ENCODE measurements around the gene INSR.
A peak's percentile ranks its signal among the peaks of the same experiment; 100 is the strongest.
"Not testable (repeated sequence)": the region's sequence is repeated elsewhere in the genome, so short reads cannot be mapped to it uniquely, and the experiment has no call there.

The INSR gene

DNA sequence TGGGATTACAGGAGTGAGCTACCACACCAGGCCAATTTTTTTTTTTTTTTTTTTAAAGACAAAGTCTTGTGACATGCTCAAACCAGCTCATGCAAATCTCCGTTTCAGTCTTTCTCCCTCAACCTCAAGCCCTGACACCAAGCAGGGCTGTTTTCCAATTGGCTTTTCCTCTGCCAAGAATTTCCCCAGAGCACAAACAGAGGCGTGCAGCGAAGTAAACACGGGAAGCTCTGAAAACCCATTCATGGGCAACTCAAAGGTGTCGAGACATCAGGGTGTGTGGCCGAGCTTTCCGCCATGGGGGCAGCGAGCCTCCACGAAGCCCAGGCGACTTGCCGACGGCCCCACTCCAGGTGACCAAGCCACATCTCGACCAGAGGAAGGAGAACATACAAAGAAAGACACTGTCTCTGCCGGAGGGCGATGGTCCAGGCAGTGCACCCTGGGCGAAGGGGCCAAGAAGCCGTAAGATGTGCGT is 70.0 kb downstream of the INSR start:
- DNase-seq (ENCODE audit: low spot score) = no peak

DNA sequence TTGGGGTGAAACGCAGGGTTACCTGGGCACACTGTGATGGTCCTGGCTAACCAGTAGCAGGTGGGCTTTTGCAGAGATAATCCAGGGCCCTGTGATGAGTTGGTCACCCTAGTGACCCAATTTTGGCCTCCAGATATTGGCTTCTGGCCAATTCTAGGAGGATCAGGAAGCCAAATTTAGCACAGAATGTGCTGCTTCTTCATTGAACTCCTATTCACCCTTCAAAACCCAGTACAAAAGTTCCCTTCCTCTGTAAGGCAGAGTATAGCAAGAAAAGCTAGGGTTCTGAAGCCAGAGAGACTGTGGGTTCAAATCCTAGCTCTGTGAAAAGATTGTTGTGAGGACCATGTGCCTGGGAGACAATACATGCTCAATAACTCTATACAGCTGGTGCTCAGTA is 70.8 kb downstream of the INSR start:
- DNase-seq (ENCODE audit: low spot score) = no peak

DNA sequence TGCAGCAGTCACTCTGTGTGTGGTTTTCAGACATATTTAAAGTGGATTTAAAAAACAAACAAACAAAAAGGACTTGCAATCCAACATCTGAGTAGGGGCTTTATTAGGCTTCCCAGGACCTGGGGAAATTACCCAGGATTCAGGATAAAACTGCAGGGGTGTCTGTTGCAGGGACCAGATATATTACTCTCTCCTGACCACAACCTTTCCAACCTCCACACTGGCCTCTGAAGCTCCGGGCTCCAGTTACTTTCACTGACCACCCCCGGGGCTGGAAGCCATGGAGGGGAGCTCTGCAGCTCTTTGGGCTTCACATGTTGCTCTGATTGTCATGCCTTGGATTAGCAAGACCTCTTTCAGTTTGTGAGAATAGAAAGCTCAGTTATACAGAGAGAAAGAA is 75.2 kb downstream of the INSR start:
- DNase-seq (ENCODE audit: low spot score) = no peak

DNA sequence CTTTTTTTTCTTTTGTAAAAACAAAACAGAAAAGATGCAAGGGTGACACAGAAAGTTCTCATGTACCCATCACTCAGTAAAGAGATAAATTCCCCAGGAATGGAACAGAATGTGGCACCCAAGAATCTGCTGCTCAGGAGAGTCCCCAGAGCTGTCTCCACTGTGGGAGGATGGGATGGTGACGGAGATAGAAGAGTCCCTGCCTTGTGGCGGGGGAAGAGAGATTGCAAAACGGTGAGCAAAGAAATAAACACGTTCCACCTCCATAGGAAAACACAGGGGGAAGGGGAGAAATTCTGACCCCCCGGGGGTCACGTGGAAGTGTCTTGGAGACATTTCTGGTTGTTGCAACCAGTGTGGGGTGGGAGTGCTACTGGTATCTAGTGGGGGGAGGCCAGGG is 76.4 kb downstream of the INSR start:
- no peak for DNase-seq (ENCODE audit: low spot score)

DNA sequence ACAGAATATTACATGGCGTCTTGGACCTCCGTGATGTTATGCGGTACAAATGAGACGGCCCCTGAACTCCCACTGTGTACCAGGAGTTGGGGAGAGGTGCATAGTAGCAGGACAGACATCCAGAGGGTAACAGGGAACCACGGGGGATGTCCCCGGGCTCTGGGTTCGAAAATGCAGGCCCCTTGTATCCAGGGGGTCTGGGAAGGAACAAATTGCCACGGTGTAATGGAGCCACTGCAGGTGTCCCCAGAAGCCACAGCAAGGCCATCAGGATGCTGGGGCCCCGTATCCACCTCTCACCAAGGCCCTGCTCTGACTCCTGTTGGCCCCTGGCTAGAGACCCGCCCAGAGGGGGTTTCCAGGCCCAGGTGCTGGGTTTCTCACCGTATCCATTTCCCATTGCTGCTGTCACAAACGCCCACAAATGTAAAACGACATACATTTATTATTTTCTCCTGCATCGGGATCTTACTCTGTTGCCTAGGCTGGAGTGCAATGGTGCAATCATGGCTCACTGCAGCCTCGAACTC is 77.8 kb downstream of the INSR start:
- DNase-seq (ENCODE audit: low spot score) = no peak

DNA sequence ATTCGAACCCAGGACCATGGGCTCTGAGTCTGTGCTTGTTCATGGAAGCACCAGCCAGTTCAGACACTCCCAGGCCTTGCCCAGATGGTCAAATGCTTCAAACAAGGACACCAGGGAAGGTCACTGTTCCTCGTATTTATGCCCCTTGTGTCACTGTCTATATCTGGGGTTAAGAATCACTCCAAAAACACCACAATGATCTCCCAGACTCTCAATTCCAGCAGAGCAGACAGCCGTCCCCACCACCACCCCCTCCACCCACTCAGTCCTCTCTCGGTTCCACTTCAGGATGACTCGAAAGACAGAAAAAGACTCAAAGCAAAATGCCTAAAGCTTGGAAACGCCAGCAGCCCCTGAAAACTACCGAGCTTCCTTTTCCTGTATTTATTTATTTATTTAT is 79.0 kb downstream of the INSR start:
- no peak for DNase-seq (ENCODE audit: low spot score)

DNA sequence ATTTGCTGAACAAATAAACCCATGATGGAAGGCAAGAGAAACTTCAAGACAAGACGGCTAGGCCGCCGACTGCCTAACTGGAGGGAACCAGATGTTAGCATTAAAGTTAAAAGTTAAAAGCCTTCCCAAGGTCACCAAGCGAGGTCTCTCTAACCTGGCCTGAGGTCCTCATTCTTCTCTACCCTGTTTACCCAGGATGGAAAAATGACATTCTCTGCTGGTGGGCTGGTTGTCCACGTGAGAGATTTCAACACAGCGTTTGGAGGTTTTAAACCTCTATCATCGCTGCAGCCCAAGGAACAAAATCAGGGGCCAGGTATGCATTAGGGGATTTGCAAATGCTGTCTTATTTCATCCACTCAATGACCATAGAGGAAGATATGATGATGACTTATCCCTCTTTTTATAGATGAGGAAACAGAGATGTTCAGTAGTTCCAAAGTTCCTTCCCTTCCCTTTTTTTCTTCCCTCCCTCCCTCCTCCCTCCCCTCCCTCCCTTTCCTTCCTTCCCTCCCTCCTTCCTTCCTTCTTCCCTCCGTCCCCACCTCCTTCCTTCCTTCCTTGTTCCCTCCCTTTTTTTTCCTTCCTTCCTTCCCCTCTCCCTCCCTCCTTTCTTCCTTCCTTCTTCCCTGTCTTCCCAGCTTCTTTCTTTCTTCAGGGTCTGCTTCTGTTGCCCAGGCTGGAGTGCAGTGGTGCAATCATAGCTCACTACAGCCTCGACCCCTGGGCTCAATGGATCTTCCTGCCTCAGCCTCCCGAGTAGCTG is 79.7 kb downstream of the INSR start:
- DNase-seq (ENCODE audit: low spot score) = no peak

DNA sequence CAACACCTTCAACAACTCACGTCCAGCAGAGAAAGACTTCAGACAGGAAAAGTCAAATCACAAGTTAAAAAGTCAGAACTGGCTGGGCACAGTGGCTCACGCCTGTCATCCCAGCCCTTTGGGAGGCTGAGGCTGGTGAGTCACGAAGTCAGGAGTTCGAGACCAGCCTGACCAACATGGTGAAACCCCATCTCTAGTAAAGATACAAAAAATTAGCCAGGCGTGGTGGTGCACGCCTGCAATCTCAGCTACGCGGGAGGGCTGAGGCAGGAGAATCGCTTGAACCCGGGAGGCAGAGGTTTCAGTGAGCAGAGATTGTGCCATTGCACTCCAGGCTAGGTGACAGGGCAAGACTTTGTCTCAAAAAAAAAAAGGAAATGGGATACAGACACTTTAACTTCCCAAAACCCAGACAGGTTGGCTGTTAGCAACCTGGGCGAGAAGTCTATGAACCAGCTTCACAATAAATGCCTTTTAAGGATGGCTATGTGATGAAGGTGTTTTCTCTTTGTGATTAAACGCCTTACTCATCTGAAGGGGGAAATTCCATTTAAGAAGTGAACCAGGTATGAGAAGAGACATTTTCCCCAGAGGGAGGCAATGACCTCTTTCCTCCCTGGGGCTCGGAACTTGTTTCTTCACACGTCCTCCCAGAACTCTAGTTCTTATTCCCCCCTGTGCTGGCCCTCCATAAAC is 80.4 kb downstream of the INSR start:
- DNase-seq (ENCODE audit: low spot score) = no peak

DNA sequence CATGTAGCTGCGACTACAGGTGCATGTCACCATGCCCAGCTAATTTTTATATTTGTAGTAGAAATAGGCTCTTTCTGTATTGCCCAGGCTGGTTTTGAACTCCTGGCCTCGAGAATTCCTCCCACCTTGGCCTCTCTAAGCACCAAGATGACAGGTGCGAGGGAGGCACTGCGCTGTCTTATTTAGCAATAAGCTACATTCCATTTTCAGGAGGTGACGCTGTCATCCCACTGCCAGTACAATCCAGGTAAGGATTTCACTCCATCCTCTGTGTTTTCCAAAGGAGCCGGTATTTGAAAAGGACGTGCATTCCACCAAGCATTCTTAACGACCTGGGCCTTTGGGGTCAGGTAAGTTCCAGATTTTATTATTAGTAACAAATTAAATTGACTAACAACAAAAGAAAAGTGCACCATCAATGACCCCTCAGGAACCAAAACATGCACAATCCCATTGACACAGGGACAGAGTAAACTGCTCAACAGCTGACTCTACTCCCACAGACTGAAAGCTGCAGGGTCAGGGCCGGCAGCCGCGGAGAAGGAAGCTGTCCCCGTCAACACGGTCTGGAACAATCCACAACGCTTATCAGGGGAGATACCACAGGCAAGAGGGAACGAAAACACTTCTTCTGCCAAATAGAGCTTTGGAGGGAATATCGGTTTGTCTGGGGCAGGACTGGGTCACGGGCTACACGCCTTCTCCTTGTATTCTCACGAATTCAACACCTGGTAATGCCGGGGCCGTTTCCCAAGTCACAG is 82.8 kb downstream of the INSR start:
- no peak for DNase-seq (ENCODE audit: low spot score)

DNA sequence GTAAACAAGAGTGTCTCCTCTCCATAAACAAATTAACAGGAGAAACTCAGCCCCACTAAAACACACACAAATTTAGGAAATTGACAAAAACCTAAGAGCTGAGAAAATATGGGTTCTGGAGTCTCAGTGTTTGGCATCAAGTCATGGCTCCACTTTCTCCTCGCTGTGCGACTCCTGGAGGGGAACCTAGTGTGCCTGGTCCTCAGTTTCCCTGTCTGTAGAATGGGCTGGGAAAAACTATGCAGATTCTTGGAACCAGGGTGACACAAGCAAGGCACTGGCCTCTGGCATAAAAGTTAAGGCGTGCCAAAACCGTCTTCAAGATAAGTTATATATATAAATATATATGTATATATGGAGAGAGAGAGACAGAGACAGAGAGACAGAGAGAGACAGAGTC is 83.9 kb downstream of the INSR start:
- DNase-seq (ENCODE audit: low spot score) = no peak

DNA sequence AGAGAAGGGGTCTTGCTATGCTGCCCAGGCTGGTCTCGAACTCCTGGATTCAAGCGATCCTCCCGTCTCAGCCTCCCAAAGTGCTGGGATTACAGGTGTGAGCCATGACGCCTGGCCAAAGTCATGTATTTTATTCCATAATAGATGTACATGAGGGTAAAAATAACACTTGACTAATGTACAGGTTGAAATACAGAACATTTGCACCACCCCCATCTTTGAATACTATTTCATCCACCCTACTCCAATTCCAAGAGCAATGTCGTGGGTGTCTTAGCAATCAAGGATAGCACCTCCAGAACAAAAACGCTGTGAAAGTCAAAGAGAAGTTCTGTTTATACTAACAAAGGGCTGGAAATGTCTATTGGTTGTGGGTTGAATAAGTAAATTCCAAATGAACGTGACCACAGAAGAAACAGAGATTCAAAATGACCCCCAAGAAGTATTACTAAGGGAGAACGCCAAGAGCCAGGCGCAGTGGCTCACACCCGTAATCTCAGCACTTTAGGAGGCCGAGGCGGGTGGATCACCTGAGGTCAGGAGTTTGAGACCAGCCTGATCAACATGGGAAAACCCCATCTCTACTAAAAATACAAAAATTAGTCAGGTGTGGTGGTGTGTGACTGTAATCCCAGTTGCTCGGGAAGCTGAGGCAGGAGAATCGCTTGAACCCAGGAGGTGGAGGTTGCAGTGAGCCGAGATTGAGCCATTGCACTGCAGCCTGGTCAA is 84.5 kb downstream of the INSR start:
- not testable (repeated sequence) for DNase-seq (ENCODE audit: low spot score)

DNA sequence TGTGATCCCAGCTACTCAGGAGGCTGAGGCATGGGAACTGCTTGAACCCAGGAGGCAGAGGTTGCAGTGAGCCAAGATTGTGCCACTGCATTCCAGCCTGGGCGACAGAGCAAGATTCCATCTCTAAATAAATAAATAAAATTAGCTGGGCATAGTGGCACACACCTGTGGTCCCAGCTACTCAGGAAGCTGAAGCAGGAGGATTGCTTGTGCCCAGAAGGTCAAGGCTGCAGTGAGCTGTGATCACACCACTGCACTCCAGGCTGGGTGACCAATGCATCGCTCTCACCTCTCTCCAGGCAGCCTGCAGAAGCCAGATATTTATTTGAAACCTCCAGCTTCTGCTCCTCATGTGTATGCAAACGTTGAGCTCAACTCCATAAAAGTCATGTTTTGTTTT is 85.2 kb downstream of the INSR start:
- DNase-seq (ENCODE audit: low spot score) = not testable (repeated sequence)

DNA sequence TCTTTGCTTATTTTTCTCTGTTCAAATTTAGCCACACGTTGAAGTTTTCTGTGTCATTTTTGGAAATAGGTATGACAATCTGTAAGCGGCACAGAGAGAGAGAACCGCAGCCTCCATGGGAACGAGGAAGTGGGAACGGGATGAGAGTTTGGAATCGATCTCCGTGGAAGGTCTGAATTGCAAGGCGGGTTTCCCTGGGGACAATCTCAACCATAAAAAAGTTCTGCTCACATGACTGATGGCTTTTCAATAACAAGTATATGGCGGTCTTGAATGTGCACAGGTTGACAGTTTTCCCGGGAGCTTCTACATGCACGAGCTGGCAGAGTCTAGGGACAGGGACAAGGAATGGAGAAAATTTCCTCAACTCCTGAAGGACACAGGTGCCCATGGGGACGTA is 90.9 kb downstream of the INSR start:
- DNase-seq (ENCODE audit: low spot score) = no peak

DNA sequence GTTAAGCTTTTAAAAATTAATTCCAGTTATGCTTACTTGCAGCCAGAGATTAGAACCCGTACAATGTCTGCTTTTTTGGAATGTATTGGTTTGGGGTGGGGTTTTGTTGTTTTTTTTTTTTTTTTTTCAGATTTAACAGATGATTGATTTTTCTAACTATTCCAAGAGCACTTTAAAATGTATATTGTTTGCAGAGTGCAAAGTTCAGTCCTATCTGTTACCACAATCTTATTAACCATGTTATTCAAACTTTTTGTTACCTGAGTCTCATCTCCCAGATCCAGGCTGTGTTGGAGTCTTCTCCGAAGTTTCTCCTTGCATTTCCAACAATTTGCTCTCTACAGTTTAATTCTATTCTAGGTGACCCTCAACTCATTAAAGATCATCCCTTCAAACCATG is 91.3 kb downstream of the INSR start:
- DNase-seq (ENCODE audit: low spot score) = no peak

DNA sequence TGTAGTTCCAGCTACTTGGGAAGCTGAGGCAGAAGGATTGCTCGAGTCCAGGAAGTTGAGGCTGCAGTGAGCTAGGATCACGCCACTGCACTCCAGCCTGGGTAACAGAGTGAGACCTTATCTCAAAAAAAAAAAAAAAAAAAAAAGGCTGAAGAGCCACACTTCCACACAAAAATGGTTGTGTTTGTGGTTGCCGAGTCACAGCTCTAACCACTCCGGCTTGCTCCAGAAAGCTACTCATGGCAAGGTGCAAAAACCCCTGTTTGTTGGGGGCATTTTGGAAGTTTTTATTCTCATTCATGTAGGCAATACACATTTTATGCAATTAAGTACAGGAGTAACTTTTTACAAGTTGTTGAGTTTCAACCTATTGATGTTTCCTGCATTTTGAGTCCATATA is 93.5 kb downstream of the INSR start:
- DNase-seq (ENCODE audit: low spot score) = no peak

DNA sequence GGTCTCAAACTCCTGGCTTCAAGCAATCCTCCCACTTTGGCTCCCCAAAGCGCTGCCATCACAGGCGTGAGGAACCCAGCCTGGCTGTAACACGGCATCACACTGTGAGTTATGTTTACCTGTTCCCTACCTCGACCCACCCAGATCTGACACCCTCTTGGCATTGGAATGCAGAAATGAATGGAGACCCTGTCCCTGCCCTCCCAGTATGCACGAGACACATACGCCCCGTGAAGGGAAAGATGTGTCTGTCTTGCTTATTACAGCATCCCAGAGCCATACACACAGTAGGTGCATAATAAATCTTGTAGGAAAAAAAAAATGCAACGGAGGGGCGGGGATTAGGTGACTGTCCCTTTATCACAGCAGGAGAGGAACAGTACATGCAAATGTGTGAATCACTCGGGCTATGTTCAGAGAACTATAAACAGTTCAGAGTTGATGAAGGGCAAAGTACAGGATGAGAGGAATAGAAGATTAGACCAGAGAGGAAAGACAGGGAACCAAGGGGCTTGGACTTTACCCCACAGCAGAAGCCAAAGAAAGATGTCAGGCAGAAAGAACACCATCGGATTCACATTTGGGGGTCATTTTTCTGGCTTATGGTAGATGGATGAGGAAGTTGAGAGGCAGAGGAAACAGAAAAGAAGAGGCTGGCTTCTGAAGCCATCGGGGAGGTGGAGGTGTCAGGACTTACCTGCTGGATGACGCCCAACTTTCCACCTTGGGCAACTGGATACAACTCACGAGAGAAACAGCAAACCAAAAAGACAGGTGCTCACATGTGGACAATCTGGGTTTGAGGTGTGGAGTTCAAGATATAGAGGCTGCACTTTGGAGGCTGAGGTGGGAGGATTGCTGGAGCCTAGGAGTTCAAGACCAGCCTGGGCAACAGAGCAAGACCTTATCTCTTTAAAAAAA is 94.3 kb downstream of the INSR start:
- peak; percentile 48 for DNase-seq (ENCODE audit: low spot score)

DNA sequence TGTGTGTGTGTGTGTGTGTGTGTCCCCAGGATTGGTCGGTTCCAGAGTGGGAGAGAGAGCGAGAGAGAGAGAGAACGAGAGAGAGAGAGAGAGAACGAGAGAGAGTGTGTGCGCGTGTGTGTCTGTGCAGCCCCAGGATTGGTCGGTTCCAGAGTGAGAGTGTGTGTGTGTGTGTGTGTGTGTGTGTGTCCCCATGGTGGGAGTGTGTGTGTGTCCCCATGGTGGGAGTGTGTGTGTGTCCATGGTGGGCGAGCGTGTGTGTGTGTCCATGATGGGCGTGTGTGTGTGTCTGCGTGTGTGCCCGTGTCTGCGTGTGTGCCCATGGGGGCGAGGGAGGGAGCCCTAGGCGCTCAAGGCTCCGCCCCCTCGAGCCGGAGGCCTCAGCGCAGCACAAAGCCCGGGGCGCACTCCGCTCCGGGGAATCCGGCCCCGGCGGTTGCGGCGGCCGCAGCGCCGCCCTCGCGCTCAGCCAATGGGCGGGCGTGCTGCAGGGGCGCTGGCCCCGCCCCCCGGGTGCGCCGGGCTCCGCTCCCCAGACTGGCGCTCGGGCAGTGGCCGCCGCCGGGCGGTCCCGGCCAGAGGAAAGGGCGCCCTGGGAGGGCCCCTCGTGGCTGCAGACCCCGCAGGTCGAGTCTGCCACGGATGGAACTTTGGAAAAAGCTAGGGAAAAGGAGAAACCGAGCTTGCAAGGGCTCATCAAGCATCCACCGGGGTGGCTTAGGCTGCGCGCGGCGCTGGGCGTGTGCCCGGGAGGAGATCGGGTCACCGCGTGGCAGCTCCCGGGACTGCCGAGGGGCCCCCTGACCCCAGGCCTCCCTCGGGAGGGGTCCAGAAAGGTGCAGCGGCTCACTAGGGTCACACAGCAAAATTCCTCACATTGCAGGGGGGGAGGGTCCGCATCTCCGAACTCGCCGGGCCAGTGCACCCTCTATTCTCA is 96.2 kb downstream of the INSR start:
- DNase-seq (ENCODE audit: low spot score) = peak; percentile 74

DNA sequence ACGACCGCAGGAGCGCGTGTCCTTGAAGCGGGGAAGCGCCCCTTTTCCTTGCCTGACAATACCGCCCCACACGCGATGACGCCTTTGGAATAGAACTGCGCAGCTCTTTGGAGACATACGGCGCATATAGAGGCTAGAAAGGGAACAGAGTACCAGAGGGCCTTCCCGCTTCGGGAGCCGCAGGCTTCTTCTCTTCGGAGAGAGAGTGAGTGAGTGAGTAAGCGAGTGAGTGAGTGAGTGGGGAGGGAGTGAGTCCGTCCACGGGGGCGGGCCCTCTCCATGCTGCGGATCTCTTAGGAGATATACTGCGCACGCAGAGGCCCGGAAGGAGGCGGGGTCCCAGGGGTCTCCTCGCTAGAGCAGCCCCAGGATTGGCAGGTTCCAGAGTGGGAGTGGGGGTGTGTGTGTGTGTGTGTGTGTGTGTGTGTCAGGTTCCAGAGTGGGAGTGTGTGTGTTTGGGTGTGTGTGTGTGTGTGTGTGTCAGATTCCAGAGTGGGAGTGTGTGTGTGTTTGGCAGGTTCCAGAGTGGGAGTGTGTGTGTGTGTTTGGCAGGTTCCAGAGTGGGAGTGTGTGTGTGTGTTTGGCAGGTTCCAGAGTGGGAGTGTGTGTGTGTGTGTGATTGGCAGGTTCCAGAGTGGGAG is 97.0 kb downstream of the INSR start:
- DNase-seq (ENCODE audit: low spot score) = peak; percentile 62

DNA sequence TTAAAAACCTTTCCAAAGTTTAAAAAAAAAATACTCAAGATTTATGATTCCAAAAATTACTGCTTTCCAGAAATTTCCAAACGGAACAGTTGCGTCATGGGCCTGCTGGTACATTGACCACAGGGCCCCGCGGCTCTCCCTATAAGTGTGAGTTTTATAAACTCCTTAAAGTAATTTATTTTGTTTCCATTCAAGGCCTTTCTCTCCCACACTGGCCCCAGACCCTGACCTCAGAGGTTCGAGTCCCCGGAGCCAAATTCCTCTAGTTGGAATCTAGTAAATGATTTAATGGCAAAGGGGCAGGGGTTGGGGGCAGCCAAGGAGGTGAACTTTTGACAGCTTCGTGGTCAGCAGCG is 97.5 kb downstream of the INSR start:
- DNase-seq (ENCODE audit: low spot score) = no peak

All from HuH-7 (cell line).